ENCODE results near the gene RPL18. TPM values are rescaled to one million over a fixed set of nuclear protein-coding genes. Genes with fewer than 3 reads are reported as not detected.

RPL18 gene
- total RNA-seq, 1 donor from 2014 or later, result 1,853 TPM

- no peaks in the 10 kb centered on the region for H3K9me3 Mint-ChIP-seq
- no peaks in the 10 kb centered on the region for H3K36me3 Mint-ChIP-seq (ENCODE audit: low read depth)
- no peak for DNase-seq (ENCODE audit: low spot score)
- peaks cover 2% of the 10 kb centered on the region for H3K27me3 Mint-ChIP-seq (ENCODE audit: low read depth)
- intact Hi-C loops (cut with micrococcal nuclease), result no loop called here
- no peaks in the 10 kb centered on the region for H3K4me1 Mint-ChIP-seq (ENCODE audit: low read depth)
- H3K27ac Mint-ChIP-seq, result no peak overlapping the region
- no peak overlapping the region for H3K4me3 Mint-ChIP-seq (ENCODE audit: low read depth)
These were observed 45.8 kb downstream of the RPL18 start for GRCh38 chr19:48573163-48573505.

- DNase-seq (ENCODE audit: low spot score), result no peak
- H3K27ac Mint-ChIP-seq, result no peak overlapping the region
- intact Hi-C loops (cut with micrococcal nuclease), result no loop called here
- no peak overlapping the region for H3K4me3 Mint-ChIP-seq (ENCODE audit: low read depth)
- H3K9me3 Mint-ChIP-seq, result no peaks in the 10 kb centered on the region
- no peaks in the 10 kb centered on the region for H3K4me1 Mint-ChIP-seq (ENCODE audit: low read depth)
- no peaks in the 10 kb centered on the region for H3K36me3 Mint-ChIP-seq (ENCODE audit: low read depth)
- H3K27me3 Mint-ChIP-seq (ENCODE audit: low read depth), result peaks cover 2% of the 10 kb centered on the region
These were observed 47.4 kb downstream of the RPL18 start for GRCh38 chr19:48571378-48572162.

- peaks cover 2% of the 10 kb centered on the region for H3K27me3 Mint-ChIP-seq (ENCODE audit: low read depth)
- H3K4me3 Mint-ChIP-seq (ENCODE audit: low read depth), result no peak overlapping the region
- no peak overlapping the region for H3K27ac Mint-ChIP-seq
- no peaks in the 10 kb centered on the region for H3K36me3 Mint-ChIP-seq (ENCODE audit: low read depth)
- DNase-seq (ENCODE audit: low spot score), result no peak
- H3K4me1 Mint-ChIP-seq (ENCODE audit: low read depth), result no peaks in the 10 kb centered on the region
- intact Hi-C loops (cut with micrococcal nuclease), result no loop called here
- H3K9me3 Mint-ChIP-seq, result no peaks in the 10 kb centered on the region
These were observed 49.2 kb downstream of the RPL18 start for GRCh38 chr19:48569814-48570213.

- Mint-ChIP-seq H3K4me3 (ENCODE audit: low read depth) (no peak overlapping the region), H3K4me1 (ENCODE audit: low read depth) (no peaks in the 10 kb centered on the region), H3K27ac (no peak overlapping the region), H3K36me3 (ENCODE audit: low read depth) (no peaks in the 10 kb centered on the region), H3K27me3 (ENCODE audit: low read depth) (peaks cover 2% of the 10 kb centered on the region), H3K9me3 (no peaks in the 10 kb centered on the region)
- DNase-seq (ENCODE audit: low spot score), result no peak
- intact Hi-C loops (cut with micrococcal nuclease), result no loop called here
These were observed 50.6 kb downstream of the RPL18 start for GRCh38 chr19:48568345-48568886.

Other genes starting within 250 kb of the RPL18 start
- 80.2 and 87.8 TPM in 2 replicates for gene KDELR1, start 227.6 kb downstream of the RPL18 start, total RNA-seq
- 0.34 and 0.39 TPM in 2 replicates for gene GRIN2D, start 225.5 kb downstream of the RPL18 start, total RNA-seq
- gene GRWD1, start 173.2 kb downstream of the RPL18 start, total RNA-seq, result 77.6 and 77.8 TPM in 2 replicates
- gene KCNJ14, start 163.6 kb downstream of the RPL18 start, total RNA-seq, result 2.0 and 2.1 TPM in 2 replicates
- gene CYTH2, start 149.8 kb downstream of the RPL18 start, total RNA-seq, result 37.7 and 38.6 TPM in 2 replicates
- 3.1 and 5.1 TPM in 2 replicates for gene LMTK3, start 107.3 kb downstream of the RPL18 start, total RNA-seq
- gene SULT2B1, start 67.0 kb downstream of the RPL18 start, total RNA-seq, result not detected in 2 replicates
- gene SPACA4, start 12.4 kb downstream of the RPL18 start, total RNA-seq, result not detected in 2 replicates
- gene FAM83E, start 4.1 kb downstream of the RPL18 start, total RNA-seq, result 4.3 and 6.4 TPM in 2 replicates
- gene SPHK2, start 328 bp upstream of the RPL18 start, total RNA-seq, result 34.3 and 35.0 TPM in 2 replicates
- gene DBP, start 18.2 kb upstream of the RPL18 start, total RNA-seq, result 7.3 and 7.9 TPM in 2 replicates
- 5.4 and 6.5 TPM in 2 replicates for gene CA11, start 27.0 kb upstream of the RPL18 start, total RNA-seq
- 0.46 and 0.55 TPM in 2 replicates for gene NTN5, start 53.8 kb upstream of the RPL18 start, total RNA-seq
- gene FUT2, start 76.8 kb upstream of the RPL18 start, total RNA-seq, result not detected in 2 replicates
- gene MAMSTR, start 100.5 kb upstream of the RPL18 start, total RNA-seq, result 1.2 and 1.3 TPM in 2 replicates
- 0.57 and 1.0 TPM in 2 replicates for gene RASIP1, start 121.4 kb upstream of the RPL18 start, total RNA-seq
- 0.21 TPM in 1 of 2 replicates, not detected in the other for gene IZUMO1, start 127.7 kb upstream of the RPL18 start, total RNA-seq
- gene FUT1, start 133.5 kb upstream of the RPL18 start, total RNA-seq, result 0.27 and 0.64 TPM in 2 replicates
- gene FGF21, start 136.3 kb upstream of the RPL18 start, total RNA-seq, result not detected in 2 replicates
- gene BCAT2, start 191.9 kb upstream of the RPL18 start, total RNA-seq, result 87.9 and 88.9 TPM in 2 replicates
- 0.57 and 0.89 TPM in 2 replicates for gene HSD17B14, start 217.3 kb upstream of the RPL18 start, total RNA-seq
- 1.6 and 2.2 TPM in 2 replicates for gene PLEKHA4, start 249.4 kb upstream of the RPL18 start, total RNA-seq

All from activated T-helper 2 cell treated with anti-CD3 and anti-CD28 coated beads, Interferon-gamma antibody, Interleukin-2, Interleukin-4, amounts not matched to agents 10 μg/mL and 5 μg/mL and 100 μg/mL, durations not matched to agents 14 hours and 24 hours and 36 hours (primary cell).